HL-60 (cell line): Measurements from ENCODE around the gene LGR6.

Experiments
- DNase-seq, 2 experiments: peaks; one replicate each; pipeline ENCODE4 v3.0.0-alpha.2; 2010 to 2020; ENCODE audit warnings: low read depth in 1 of 2, low spot score in 1 of 2
- H3K27ac ChIP-seq: fragments of 250-450 bp; sonication (Bioruptor Pico); replicated peaks from 2 replicates; pipeline ENCODE4 v1.5.1; 2020; ENCODE audit warnings: mild to moderate bottlenecking, moderate library complexity
- H3K27me3 ChIP-seq: fragments of 250-450 bp; sonication (Bioruptor Pico); 2 replicates; pipeline ENCODE4 v1.5.1; 2021; ENCODE audit warnings: mild to moderate bottlenecking, moderate library complexity; ENCODE audit not compliant: insufficient read depth, poor library complexity, severe bottlenecking
- H3K4me3 ChIP-seq: replicated peaks from 2 replicates; pipeline ENCODE4 v1.5.1; 2011; ENCODE audit warnings: mild to moderate bottlenecking, control low read depth, low read length; ENCODE audit not compliant: insufficient read depth
- GABPA ChIP-seq: IDR thresholded peaks from 2 replicates; pipeline ENCODE4 v1.6.1; 2012; ENCODE audit warnings: low read depth
- POLR2AphosphoS5 ChIP-seq: IDR thresholded peaks from 2 replicates; pipeline ENCODE4 v1.6.1; 2012; ENCODE audit warnings: low read depth
- SPI1 ChIP-seq: IDR thresholded peaks from 2 replicates; pipeline ENCODE4 v1.6.1; 2012; ENCODE audit warnings: low read depth, mild to moderate bottlenecking, borderline replicate concordance
- TF ChIP-seq, protein P1 (sequence below): IDR thresholded peaks from one replicate; pipeline ENCODE4 v1.5.1; 2011; ENCODE audit warnings: low read length, control low read depth, inconsistent platforms; ENCODE audit not compliant: insufficient read depth
- TF ChIP-seq, protein P2 (sequence below): IDR thresholded peaks from 2 replicates; pipeline ENCODE4 v1.6.1; 2012; ENCODE audit warnings: low read depth; ENCODE audit not compliant: insufficient replicate concordance

LGR6 gene

DNA sequence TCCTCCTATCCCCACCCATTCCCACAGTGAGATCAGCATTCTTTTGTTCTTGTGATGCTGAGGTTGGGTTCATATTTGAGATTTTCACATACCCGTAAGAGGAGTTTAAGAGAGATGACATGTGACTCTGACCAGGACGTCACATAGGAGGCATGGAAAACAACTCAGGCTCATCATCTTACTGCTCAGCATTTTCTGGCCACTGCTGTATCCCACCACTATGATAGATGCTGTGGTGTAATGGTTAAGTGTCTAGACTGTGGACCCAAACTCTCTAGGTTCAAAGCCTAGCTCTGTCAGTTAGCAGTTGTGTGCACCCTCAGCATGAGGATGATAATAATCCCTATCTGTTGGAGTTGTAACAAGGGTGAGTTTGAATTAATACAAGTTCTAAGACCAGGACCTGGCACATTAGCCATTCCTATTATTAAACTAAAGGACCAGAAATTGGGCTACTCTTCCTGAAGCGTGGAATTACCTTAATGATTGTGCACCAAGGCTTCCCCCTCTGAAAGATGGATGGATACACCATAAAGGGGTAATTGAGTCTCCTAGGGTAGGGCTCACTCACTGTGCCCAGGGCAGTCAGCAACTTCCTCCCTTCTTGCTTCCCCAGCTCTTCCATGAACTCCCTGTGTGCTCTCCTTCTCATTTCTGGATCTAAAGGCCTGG lies 40.9 kb downstream of the LGR6 start:
- no peak for TF ChIP-seq SPI1
- TF ChIP-seq, protein P1, sequence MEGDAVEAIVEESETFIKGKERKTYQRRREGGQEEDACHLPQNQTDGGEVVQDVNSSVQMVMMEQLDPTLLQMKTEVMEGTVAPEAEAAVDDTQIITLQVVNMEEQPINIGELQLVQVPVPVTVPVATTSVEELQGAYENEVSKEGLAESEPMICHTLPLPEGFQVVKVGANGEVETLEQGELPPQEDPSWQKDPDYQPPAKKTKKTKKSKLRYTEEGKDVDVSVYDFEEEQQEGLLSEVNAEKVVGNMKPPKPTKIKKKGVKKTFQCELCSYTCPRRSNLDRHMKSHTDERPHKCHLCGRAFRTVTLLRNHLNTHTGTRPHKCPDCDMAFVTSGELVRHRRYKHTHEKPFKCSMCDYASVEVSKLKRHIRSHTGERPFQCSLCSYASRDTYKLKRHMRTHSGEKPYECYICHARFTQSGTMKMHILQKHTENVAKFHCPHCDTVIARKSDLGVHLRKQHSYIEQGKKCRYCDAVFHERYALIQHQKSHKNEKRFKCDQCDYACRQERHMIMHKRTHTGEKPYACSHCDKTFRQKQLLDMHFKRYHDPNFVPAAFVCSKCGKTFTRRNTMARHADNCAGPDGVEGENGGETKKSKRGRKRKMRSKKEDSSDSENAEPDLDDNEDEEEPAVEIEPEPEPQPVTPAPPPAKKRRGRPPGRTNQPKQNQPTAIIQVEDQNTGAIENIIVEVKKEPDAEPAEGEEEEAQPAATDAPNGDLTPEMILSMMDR: no peak
- TF ChIP-seq, protein P2, sequence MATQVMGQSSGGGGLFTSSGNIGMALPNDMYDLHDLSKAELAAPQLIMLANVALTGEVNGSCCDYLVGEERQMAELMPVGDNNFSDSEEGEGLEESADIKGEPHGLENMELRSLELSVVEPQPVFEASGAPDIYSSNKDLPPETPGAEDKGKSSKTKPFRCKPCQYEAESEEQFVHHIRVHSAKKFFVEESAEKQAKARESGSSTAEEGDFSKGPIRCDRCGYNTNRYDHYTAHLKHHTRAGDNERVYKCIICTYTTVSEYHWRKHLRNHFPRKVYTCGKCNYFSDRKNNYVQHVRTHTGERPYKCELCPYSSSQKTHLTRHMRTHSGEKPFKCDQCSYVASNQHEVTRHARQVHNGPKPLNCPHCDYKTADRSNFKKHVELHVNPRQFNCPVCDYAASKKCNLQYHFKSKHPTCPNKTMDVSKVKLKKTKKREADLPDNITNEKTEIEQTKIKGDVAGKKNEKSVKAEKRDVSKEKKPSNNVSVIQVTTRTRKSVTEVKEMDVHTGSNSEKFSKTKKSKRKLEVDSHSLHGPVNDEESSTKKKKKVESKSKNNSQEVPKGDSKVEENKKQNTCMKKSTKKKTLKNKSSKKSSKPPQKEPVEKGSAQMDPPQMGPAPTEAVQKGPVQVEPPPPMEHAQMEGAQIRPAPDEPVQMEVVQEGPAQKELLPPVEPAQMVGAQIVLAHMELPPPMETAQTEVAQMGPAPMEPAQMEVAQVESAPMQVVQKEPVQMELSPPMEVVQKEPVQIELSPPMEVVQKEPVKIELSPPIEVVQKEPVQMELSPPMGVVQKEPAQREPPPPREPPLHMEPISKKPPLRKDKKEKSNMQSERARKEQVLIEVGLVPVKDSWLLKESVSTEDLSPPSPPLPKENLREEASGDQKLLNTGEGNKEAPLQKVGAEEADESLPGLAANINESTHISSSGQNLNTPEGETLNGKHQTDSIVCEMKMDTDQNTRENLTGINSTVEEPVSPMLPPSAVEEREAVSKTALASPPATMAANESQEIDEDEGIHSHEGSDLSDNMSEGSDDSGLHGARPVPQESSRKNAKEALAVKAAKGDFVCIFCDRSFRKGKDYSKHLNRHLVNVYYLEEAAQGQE: no peak
- TF ChIP-seq POLR2AphosphoS5: no peak
- no peak for TF ChIP-seq GABPA
- H3K27ac ChIP-seq: no peak overlapping the region
- peaks cover 19% of the 10 kb centered on the region for H3K27me3 ChIP-seq
- H3K4me3 ChIP-seq: no peak overlapping the region
- DNase-seq: no peak

DNA sequence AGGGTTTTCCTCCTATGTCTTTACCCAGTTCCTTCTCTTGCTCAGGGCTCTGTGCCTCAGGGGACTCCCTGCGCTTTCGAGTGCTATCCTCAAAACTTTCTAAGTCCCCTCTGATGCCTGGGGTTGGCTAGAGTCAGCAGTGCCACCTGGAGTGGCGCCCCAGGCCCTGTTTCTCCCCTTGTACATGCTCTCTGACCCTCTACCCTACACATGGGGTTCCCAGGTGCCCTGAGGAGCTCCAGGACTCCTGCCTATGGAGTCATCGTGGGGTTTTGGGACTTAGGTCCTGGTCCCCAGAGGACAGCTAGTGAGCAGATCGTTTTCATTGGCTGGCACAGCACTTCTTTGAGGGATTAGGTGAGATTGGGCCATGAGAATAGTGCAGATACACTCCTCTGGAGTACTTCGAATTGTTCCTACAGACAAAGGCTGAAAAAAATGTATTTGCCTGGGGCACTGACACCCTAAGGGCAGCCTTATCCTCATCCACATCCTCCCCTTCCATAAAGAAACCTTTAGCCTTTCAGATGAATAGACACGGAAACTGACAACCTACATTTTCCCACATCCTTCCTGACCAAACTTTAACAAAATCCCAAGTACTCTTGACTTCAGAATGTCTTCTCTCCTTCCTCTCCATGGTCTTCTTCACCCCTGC lies 41.5 kb downstream of the LGR6 start:
- H3K27ac ChIP-seq: no peak overlapping the region
- no peak overlapping the region for H3K4me3 ChIP-seq
- peaks cover 15% of the 10 kb centered on the region for H3K27me3 ChIP-seq
- DNase-seq: no peak
- TF ChIP-seq, protein P2: no peak
- TF ChIP-seq SPI1 (no peak), POLR2AphosphoS5 (no peak), GABPA (no peak)
- TF ChIP-seq, protein P1: no peak

DNA sequence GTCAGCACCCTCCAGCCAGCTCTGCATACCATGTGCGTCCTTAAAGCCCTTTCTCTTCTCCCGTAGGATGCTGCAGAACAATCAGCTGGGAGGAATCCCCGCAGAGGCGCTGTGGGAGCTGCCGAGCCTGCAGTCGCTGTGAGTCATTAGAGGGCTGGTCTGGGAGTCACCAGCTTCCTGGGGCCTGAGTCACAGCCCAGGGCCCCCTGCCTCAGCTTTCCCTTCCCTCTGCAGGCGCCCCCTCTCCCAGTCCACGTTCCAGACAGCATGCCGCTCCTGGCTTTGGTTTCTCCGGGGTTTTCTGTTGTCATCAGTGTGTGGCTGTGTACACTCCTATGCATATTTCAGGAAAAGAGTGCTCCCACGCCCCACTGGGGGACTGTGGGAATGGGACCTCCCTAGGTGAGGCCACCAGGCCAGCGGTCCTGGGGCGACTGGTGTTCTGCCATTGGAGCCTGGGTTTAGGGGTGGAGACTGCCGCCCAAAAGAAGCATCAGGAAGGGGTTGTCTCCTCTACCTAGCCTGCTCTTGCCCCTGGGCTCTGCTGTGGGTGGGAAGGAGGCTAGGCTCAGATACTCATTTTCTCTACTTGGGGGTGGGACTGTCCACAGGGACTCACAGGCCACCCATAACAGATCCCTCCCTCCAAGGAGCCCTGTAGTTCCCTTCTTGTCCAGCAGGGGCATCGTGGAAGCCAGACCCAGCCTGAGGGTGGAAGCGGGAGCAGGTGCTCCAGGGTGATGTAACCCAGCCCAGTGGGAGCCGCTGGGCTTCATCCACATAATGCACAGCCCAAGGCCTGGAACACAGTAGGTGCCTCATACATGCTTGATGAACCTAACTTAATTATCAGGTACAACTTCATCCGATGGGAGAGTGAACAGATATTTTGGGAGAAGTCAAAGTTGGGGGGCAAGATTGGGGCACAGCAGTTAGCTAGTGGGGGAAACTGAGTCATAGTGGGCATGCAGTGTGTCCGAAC lies 42.5 kb downstream of the LGR6 start:
- Histone ChIP-seq H3K27ac (no peak overlapping the region), H3K4me3 (no peak overlapping the region), H3K27me3 (peaks cover 14% of the 10 kb centered on the region)
- peak; percentile 38 to 69 for DNase-seq
- TF ChIP-seq, protein P1: peak; percentile 95
- TF ChIP-seq, protein P2: no peak
- TF ChIP-seq SPI1: no peak
- no peak for TF ChIP-seq POLR2AphosphoS5
- TF ChIP-seq GABPA: no peak
